ENCODE results near the gene UNC80.

GRCh38 chr2:209918251-209918650 lies 146.6 kb downstream of the UNC80 start:
- TF ChIP-seq POLR2A (IDR thresholded peaks at IDR 0.05; ENCODE audit: extremely low read depth, insufficient read length) (no peak), CTCF (IDR thresholded peaks at IDR 0.05; ENCODE audit: low read depth, low read length) (no peak)
